Ascending aorta (tissue), 2 donors: ENCODE results near the gene PHACTR3. TPM values are rescaled to one million over a fixed set of nuclear protein-coding genes. Genes with fewer than 3 reads are reported as not detected.

ENCODE experiments used
- DNase-seq, 2 donors: peaks; one replicate each; pipeline ENCODE4 v3.0.0-alpha.2; 2019; ENCODE audit warnings: low spot score in 2 of 2
- H3K27ac ChIP-seq, 2 donors: fragments of 200-600 bp; sonication (generic); one replicate each; pipeline ENCODE4 v1.5.1; 2016 to 2017; ENCODE audit warnings: mild to moderate bottlenecking in 1 of 2
- H3K27me3 ChIP-seq: fragments of 200-600 bp; sonication (generic); one replicate; pipeline ENCODE4 v1.5.1; 2017
- H3K36me3 ChIP-seq, 2 donors: fragments of 200-600 bp; sonication (generic); one replicate each; pipeline ENCODE4 v1.5.1; 2016
- H3K4me1 ChIP-seq, 2 donors: fragments of 200-600 bp; sonication (generic); one replicate each; pipeline ENCODE4 v1.5.1; 2016 to 2017; ENCODE audit warnings: mild to moderate bottlenecking in 1 of 2
- H3K4me3 ChIP-seq, 2 donors: fragments of 200-600 bp; sonication (generic); one replicate each; pipeline ENCODE4 v1.5.1; 2016 to 2017; ENCODE audit warnings: mild to moderate bottlenecking in 1 of 2
- H3K9me3 ChIP-seq, 2 donors: fragments of 200-600 bp; sonication (generic); one replicate each; pipeline ENCODE4 v1.5.1; 2016
- CTCF ChIP-seq, 3 experiments: fragments of 200-600 bp in 2 of 3; fragments of 450-650 bp in 1 of 3; sonication (generic) in 2 of 3; IDR thresholded peaks; one replicate each; pipeline ENCODE4 v1.5.1; 2016 to 2019; ENCODE audit warnings: antibody characterized with exemption in 3 of 3, mild to moderate bottlenecking in 1 of 3, moderate library complexity in 1 of 3
- intact Hi-C: fragments of 100-400 bp; cut with DNase I; formaldehyde crosslinking; loops from one replicate; pipeline ENCODE4 v1.15.1; 2023
- total RNA-seq: library from RNA; depleted of rRNA; stranded (reverse); fragments of >200 nt; gene quantifications from one replicate; pipeline ENCODE4 v1.1.0, GENCODE V29; 2016

The PHACTR3 gene
- total RNA-seq, 1 donor from 2014 or later, result not detected

- no peaks in the 10 kb centered on the region for H3K27me3 ChIP-seq
- no peak overlapping the region for H3K27ac ChIP-seq
- TF ChIP-seq CTCF (IDR thresholded peaks at IDR 0.05), result no peak
- H3K4me1 ChIP-seq, result no peaks in the 10 kb centered on the region
- H3K36me3 ChIP-seq, result no peaks in the 10 kb centered on the region
- DNase-seq, result no peak
- H3K4me3 ChIP-seq, result no peak overlapping the region
- intact Hi-C loops, result no loop called here
- H3K9me3 ChIP-seq, result no peaks in the 10 kb centered on the region
These were observed 42.9 kb downstream of the PHACTR3 start for GRCh38 chr20:59647271-59647670.

GRCh38 chr20:59648466-59649070 lies 44.2 kb downstream of the PHACTR3 start:
- no peaks in the 10 kb centered on the region for H3K27me3 ChIP-seq
- no peak overlapping the region for H3K27ac ChIP-seq
- no peaks in the 10 kb centered on the region for H3K9me3 ChIP-seq
- no peak overlapping the region for H3K4me3 ChIP-seq
- H3K4me1 ChIP-seq, result no peaks in the 10 kb centered on the region
- no peaks in the 10 kb centered on the region for H3K36me3 ChIP-seq
- intact Hi-C loops, result no loop called here
- no peak for TF ChIP-seq CTCF (IDR thresholded peaks at IDR 0.05)
- DNase-seq, result no peak

- H3K9me3 ChIP-seq, result no peaks in the 10 kb centered on the region
- no peaks in the 10 kb centered on the region for H3K36me3 ChIP-seq
- no peaks in the 10 kb centered on the region for H3K4me1 ChIP-seq
- no peak overlapping the region for H3K27ac ChIP-seq
- intact Hi-C loops, result no loop called here
- no peaks in the 10 kb centered on the region for H3K27me3 ChIP-seq
- DNase-seq, result no peak
- H3K4me3 ChIP-seq, result no peak overlapping the region
- TF ChIP-seq CTCF (IDR thresholded peaks at IDR 0.05), result no peak
These were observed 46.1 kb downstream of the PHACTR3 start for GRCh38 chr20:59650418-59650817.

- peaks cover 0 to 9% of the 10 kb centered on the region in 2 donors for H3K9me3 ChIP-seq
- intact Hi-C loops, result no loop called here
- TF ChIP-seq CTCF (IDR thresholded peaks at IDR 0.05), result no peak
These were observed 48.0 kb downstream of the PHACTR3 start for GRCh38 chr20:59652381-59652780.

GRCh38 chr20:59656417-59656816 lies 52.1 kb downstream of the PHACTR3 start:
- Histone ChIP-seq H3K4me3 (no peak overlapping the region), H3K9me3 (peaks cover 0 to 20% of the 10 kb centered on the region in 2 donors), H3K4me1 (no peaks in the 10 kb centered on the region), H3K36me3 (no peaks in the 10 kb centered on the region), H3K27ac (no peak overlapping the region), H3K27me3 (no peaks in the 10 kb centered on the region)
- TF ChIP-seq CTCF (IDR thresholded peaks at IDR 0.05), result no peak
- intact Hi-C loops, result no loop called here
- no peak for DNase-seq

More at GRCh38 chr20:59652381-59652780, 48.0 kb downstream of the PHACTR3 start:
- no peaks in the 10 kb centered on the region for H3K36me3 ChIP-seq
- no peak overlapping the region for H3K27ac ChIP-seq
- H3K4me1 ChIP-seq, result no peaks in the 10 kb centered on the region
- H3K27me3 ChIP-seq, result no peaks in the 10 kb centered on the region
- DNase-seq, result no peak
- H3K4me3 ChIP-seq, result no peak overlapping the region
